ENCODE results near the gene TNFRSF19. TPM values are rescaled to one million over a fixed set of nuclear protein-coding genes. Genes with fewer than 3 reads are reported as not detected.

Gene TNFRSF19
- total and polyA plus RNA-seq, 2 of the 8 experiments (the other 6 are each of a cell fraction or from before 2014, with no cell fraction given), result 0.50 to 0.95 TPM

DNA sequence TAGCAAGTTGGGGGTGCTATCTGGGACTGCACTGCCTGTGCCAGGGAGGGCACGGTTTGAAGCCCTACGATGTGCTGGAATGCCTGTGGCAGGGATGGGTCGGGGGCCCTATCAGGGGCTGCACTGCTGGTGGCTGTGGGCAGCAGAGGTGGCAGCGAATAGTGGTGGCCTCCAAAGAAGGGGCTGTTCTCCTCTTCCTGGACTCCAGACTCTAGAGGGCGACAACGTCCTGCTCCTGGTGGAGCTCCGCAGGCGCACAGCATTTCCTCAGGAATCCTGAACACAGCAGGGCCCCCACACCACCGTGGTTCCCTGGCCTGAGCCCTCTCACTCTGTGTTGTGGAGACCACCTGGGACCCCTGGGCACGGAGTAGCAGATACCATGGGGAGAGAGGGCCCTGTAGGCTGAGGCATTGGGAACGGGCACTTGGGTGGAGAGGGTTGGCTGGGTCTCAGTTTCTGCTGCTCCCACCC, 145.6 kb downstream of the TNFRSF19 start:
- Histone ChIP-seq H3K36me3 (ENCODE audit: control insufficient read depth in 2 of 4, insufficient read depth in 4 of 4, low read length in 3 of 4) (no peaks in the 10 kb centered on the region), H3K18ac (ENCODE audit: extremely low read depth, low read length) (no peak overlapping the region; the same call in 1 of the 2 replicates), H3K79me2 (ENCODE audit: control insufficient read depth in 1 of 2, insufficient read depth in 2 of 2, low read length in 2 of 2) (no peaks in the 10 kb centered on the region), H4K5ac (ENCODE audit: insufficient read length, low read depth, low read length) (no peak overlapping the region), H2BK20ac (ENCODE audit: low read length) (no peak overlapping the region), H3K9me3 (ENCODE audit: insufficient read depth in 2 of 2, low read depth in 1 of 2, low read length in 1 of 2) (0 out of 4 replicates have a peak, but pooled peaks cover 0 to 5% of the 10 kb centered on the region in 2 experiments), H3K4me3 (ENCODE audit: extremely low read depth in 1 of 4, insufficient read depth in 2 of 4, low read depth in 3 of 4, low read length in 4 of 4) (no peak overlapping the region), H3K4ac (replicated peaks; ENCODE audit: insufficient read length, low read depth, low read length) (no peak overlapping the region), H4K20me1 (replicated peaks in 1 of 2; ENCODE audit: control insufficient read depth in 1 of 2, insufficient read depth in 2 of 2, low read length in 2 of 2) (peaks cover 0 to 1% of the 10 kb centered on the region in 2 experiments), H3K79me1 (ENCODE audit: low read depth, low read length) (no peaks in the 10 kb centered on the region), H2AFZ (ENCODE audit: low read length) (0 out of 2 replicates have a peak overlapping the region, but pooled peaks have one; percentile 87), H3K56ac (replicated peaks; ENCODE audit: insufficient read length, low read depth, low read length) (no peak overlapping the region), H4K91ac (replicated peaks; ENCODE audit: insufficient read length, low read length) (no peak overlapping the region), H3K23ac (ENCODE audit: insufficient read length) (no peak overlapping the region), H2BK12ac (ENCODE audit: low read depth, low read length) (no peak overlapping the region), H4K8ac (ENCODE audit: extremely low read depth, insufficient read depth, low read length) (no peak overlapping the region), H2BK15ac (ENCODE audit: low read length) (no peak overlapping the region), H3K4me2 (ENCODE audit: insufficient read depth in 1 of 2, low read depth in 2 of 2, low read length in 2 of 2) (no peak overlapping the region), H3K4me1 (replicated peaks in 1 of 4; ENCODE audit: control insufficient read depth in 3 of 4, insufficient read depth in 4 of 4, low read length in 3 of 4) (no peaks in the 10 kb centered on the region; a peak in 1 of 7 replicates), H2AK5ac (ENCODE audit: low read depth, low read length) (no peak overlapping the region), H2BK120ac (replicated peaks; ENCODE audit: low read depth, low read length) (no peak overlapping the region), H3K27ac (ENCODE audit: low read depth, low read length) (no peak overlapping the region), H2BK5ac (ENCODE audit: low read depth, low read length) (no peak overlapping the region), H3K9ac (replicated peaks in 1 of 4; ENCODE audit: extremely low read depth in 1 of 4, low read depth in 3 of 4, low read length in 3 of 4) (no peak overlapping the region), H3K27me3 (replicated peaks in 1 of 4; ENCODE audit: control insufficient read depth in 3 of 4, extremely low read depth in 1 of 4, insufficient read depth in 3 of 4, low read length in 3 of 4) (no peaks in the 10 kb centered on the region), H3K23me2 (ENCODE audit: low read depth, low read length) (no peaks in the 10 kb centered on the region), H3K14ac (ENCODE audit: insufficient read length) (no peak overlapping the region)
- WGBS, 2 experiments (ENCODE audit: extremely low coverage in 1 of 2, insufficient coverage in 1 of 2, insufficient read length in 1 of 2, insufficient replicate concordance in 2 of 2, low coverage in 1 of 2, low lambda C conversion rate in 2 of 2, missing lambda C conversion rate in 1 of 2), result 79% methylated on average over 10 of the region's 11 CpGs; no CpG with 5 or more reads in 1 of the 2 experiments
- ChIA-PET CTCF (ENCODE audit: partially characterized antibody) (interaction anchor here (0.6 to 1.4 kb wide), 7 partner anchors 14 to 361 kb away, joined by 3 to 5 read pairs (median 3); partner anchors contain the start of gene MIPEP), POLR2A (ENCODE audit: partially characterized antibody) (no interaction called here)
- FAIRE-seq (no peak), DNase-seq (ENCODE audit: low read depth in 1 of 2, low spot score in 2 of 2) (peak in 1 of 2 experiments; percentile 78)
- TF ChIP-seq RAD21 (IDR thresholded peaks at IDR 0.05 in 1 of 2, conservative IDR thresholded peaks at IDR 0.05 in 1 of 2; ENCODE audit: low read depth in 2 of 2, low read length in 2 of 2), result peak; percentile 86 to 87
- TF ChIP-seq POLR2A (IDR thresholded peaks at IDR 0.05; ENCODE audit: control extremely low read depth in 1 of 2, low read depth in 2 of 2, low read length in 2 of 2), result no peak
- TF ChIP-seq BRCA1 (IDR thresholded peaks at IDR 0.05; ENCODE audit: low read depth, low read length), result no peak
- 0 out of 2 replicates have a peak, but pooled peaks have one; percentile 32 for TF ChIP-seq TEAD4 (IDR thresholded peaks at IDR 0.05; ENCODE audit: low read depth, low read length)
- no peak for TF ChIP-seq CHD2 (IDR thresholded peaks at IDR 0.05; ENCODE audit: low read length)
- TF ChIP-seq BACH1 (IDR thresholded peaks at IDR 0.05; ENCODE audit: low read length), result no peak
- no peak for TF ChIP-seq SRF (IDR thresholded peaks at IDR 0.05; ENCODE audit: low read depth, low read length)
- TF ChIP-seq HDAC2 (IDR thresholded peaks at IDR 0.05; ENCODE audit: borderline replicate concordance in 1 of 2, low read depth in 2 of 2, low read length in 2 of 2), result no peak
- TF ChIP-seq NRF1 (IDR thresholded peaks at IDR 0.05; ENCODE audit: low read depth, low read length), result no peak
- TF ChIP-seq, protein P1, sequence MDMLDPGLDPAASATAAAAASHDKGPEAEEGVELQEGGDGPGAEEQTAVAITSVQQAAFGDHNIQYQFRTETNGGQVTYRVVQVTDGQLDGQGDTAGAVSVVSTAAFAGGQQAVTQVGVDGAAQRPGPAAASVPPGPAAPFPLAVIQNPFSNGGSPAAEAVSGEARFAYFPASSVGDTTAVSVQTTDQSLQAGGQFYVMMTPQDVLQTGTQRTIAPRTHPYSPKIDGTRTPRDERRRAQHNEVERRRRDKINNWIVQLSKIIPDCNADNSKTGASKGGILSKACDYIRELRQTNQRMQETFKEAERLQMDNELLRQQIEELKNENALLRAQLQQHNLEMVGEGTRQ (IDR thresholded peaks at IDR 0.05; ENCODE audit: low read length), result no peak
